SH-SY5Y (cell line): ENCODE results near the gene C3orf49.

Experiments
- GATA2 ChIP-seq: IDR thresholded peaks from 2 replicates; pipeline ENCODE4 v1.6.1; 2011; ENCODE audit warnings: mild to moderate bottlenecking, low read depth, low read length
- GATA3 ChIP-seq: IDR thresholded peaks from 2 replicates; pipeline ENCODE4 v1.6.1; 2011; ENCODE audit warnings: low read depth, mild to moderate bottlenecking, low read length, moderate library complexity

The C3orf49 gene

GRCh38 chr3:63863150-63864007 lies 44.3 kb downstream of the C3orf49 start, which contains the start of the genes ATXN7 and THOC7:
Gene ATXN7, plus strand, starts transcription at chr3:63863867. Its CDS starts 48,732 bp downstream, at chr3:63912599.
Gene THOC7, minus strand, starts transcription at chr3:63863805. Its CDS starts 15 bp downstream, at chr3:63863790.
- TF ChIP-seq GATA2, result no peak
- no peak for TF ChIP-seq GATA3

- TF ChIP-seq GATA2 (no peak), GATA3 (no peak)
These were observed 45.2 kb downstream of the C3orf49 start for GRCh38 chr3:63864008-63864964.

- TF ChIP-seq GATA2 (no peak), GATA3 (no peak)
These were observed 45.8 kb downstream of the C3orf49 start for GRCh38 chr3:63864965-63865327.

GRCh38 chr3:63867225-63867624 lies 48.1 kb downstream of the C3orf49 start:
- TF ChIP-seq GATA2, result no peak
- no peak for TF ChIP-seq GATA3

- TF ChIP-seq GATA3, result no peak
- TF ChIP-seq GATA2, result no peak
These were observed 51.0 kb downstream of the C3orf49 start for GRCh38 chr3:63869940-63870614.

GRCh38 chr3:63870615-63871005 lies 51.5 kb downstream of the C3orf49 start:
- TF ChIP-seq GATA3 (no peak), GATA2 (no peak)

GRCh38 chr3:63872135-63872924 lies 53.2 kb downstream of the C3orf49 start:
- TF ChIP-seq GATA3, result no peak
- TF ChIP-seq GATA2, result no peak

- no peak for TF ChIP-seq GATA2
These were observed 55.7 kb downstream of the C3orf49 start for GRCh38 chr3:63874769-63875168.

GRCh38 chr3:63875510-63875909 lies 56.4 kb downstream of the C3orf49 start:
- no peak for TF ChIP-seq GATA3
- TF ChIP-seq GATA2, result no peak

- TF ChIP-seq GATA2, result no peak
- no peak for TF ChIP-seq GATA3
These were observed 57.2 kb downstream of the C3orf49 start for GRCh38 chr3:63876260-63876659.

GRCh38 chr3:63877737-63878393 lies 58.8 kb downstream of the C3orf49 start:
- TF ChIP-seq GATA2 (no peak), GATA3 (no peak)

GRCh38 chr3:63878394-63879060 lies 59.4 kb downstream of the C3orf49 start:
- TF ChIP-seq GATA2, result no peak
- TF ChIP-seq GATA3, result no peak
